Measurements from ENCODE around the gene TRPV4. TPM values are rescaled to one million over a fixed set of nuclear protein-coding genes. Genes with fewer than 3 reads are reported as not detected.

TRPV4 gene
- total RNA-seq, 2 experiments from 2014 or later, result not detected

DNA sequence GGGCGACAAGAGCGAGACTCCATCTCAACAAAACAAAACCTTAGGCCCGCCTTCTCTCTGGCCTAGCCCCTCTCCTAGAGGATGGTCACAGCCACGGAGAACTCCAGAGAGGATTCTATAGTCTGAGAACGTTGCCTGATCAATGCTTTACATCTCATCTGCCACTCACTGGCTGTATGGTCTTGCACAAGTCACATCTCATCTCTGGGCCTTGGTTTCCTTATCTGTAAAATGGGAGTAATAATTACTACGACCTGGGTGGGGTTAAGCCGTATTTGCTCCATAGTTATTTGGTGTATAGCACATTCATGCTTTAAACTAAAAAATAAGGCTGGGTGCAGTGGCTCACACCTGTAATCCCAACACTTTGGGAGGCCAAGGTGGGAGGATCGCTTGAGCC, 8.5 kb downstream of the TRPV4 start:
- H3K36me3 ChIP-seq (ENCODE audit: insufficient read depth, low read length), result no peaks in the 10 kb centered on the region
- no peak overlapping the region for H3K4me3 Mint-ChIP-seq
- H3K4me1 Mint-ChIP-seq (ENCODE audit: low read depth), result no peaks in the 10 kb centered on the region
- TF ChIP-seq, protein P1, sequence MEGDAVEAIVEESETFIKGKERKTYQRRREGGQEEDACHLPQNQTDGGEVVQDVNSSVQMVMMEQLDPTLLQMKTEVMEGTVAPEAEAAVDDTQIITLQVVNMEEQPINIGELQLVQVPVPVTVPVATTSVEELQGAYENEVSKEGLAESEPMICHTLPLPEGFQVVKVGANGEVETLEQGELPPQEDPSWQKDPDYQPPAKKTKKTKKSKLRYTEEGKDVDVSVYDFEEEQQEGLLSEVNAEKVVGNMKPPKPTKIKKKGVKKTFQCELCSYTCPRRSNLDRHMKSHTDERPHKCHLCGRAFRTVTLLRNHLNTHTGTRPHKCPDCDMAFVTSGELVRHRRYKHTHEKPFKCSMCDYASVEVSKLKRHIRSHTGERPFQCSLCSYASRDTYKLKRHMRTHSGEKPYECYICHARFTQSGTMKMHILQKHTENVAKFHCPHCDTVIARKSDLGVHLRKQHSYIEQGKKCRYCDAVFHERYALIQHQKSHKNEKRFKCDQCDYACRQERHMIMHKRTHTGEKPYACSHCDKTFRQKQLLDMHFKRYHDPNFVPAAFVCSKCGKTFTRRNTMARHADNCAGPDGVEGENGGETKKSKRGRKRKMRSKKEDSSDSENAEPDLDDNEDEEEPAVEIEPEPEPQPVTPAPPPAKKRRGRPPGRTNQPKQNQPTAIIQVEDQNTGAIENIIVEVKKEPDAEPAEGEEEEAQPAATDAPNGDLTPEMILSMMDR (IDR thresholded peaks at IDR 0.05), result no peak
- intact Hi-C loops (cut with DNase I, micrococcal nuclease), result no loop called here
- POLR2A ChIA-PET, result no interaction called here
- H3K27ac Mint-ChIP-seq, result no peak overlapping the region
- DNase-seq, result no peak
- no peaks in the 10 kb centered on the region for H3K4me1 ChIP-seq (ENCODE audit: insufficient read depth, low read length)
- CTCF ChIA-PET, result no interaction called here
- H3K27me3 Mint-ChIP-seq, result peaks cover 8% of the 10 kb centered on the region
- H3K9me3 Mint-ChIP-seq, result no peaks in the 10 kb centered on the region
- no peak overlapping the region for H3K27ac ChIP-seq (ENCODE audit: low read depth in 1 of 2, low read length in 2 of 2)
- H3K27me3 ChIP-seq (ENCODE audit: control insufficient read depth in 1 of 2, insufficient read depth in 2 of 2, low read length in 2 of 2), result peaks cover 0 to 3% of the 10 kb centered on the region in 2 experiments
- no peaks in the 10 kb centered on the region for H3K36me3 Mint-ChIP-seq (ENCODE audit: low read depth)
- no peak overlapping the region for H3K4me3 ChIP-seq (ENCODE audit: low read length)
- no peaks in the 10 kb centered on the region for H3K9me3 ChIP-seq (ENCODE audit: control insufficient read depth in 1 of 2, insufficient read depth in 1 of 2, low read length in 2 of 2)
- ATAC-seq (ENCODE audit: poor library complexity), result no peak

DNA sequence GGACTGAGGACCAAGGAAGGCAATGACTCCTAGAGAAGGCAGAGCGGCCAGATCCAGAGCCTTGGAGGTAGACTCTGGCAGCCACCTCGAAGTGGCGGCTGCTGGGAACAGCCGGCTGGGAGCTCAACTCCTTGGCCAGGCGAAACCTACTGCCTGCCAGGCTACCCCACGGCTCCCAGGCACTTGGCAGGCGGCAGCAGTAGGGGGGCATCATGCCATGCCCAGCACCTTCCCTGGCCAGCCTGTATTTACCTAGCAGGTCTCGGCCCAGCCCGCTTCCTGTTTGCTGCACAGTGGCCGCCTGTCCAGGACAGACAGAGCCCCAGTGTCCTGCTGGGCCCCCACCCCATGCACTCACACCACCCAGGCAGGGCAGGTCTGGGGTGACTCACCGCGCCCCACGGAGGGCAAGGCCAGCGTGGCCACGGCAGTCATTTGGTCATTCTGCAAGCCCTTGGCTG, 10.2 kb downstream of the TRPV4 start:
- Histone ChIP-seq H3K4me1 (ENCODE audit: insufficient read depth, low read length) (no peaks in the 10 kb centered on the region), H3K4me3 (ENCODE audit: low read length) (no peak overlapping the region), H3K9me3 (ENCODE audit: control insufficient read depth in 1 of 2, insufficient read depth in 1 of 2, low read length in 2 of 2) (no peaks in the 10 kb centered on the region), H3K36me3 (ENCODE audit: insufficient read depth, low read length) (no peaks in the 10 kb centered on the region), H3K27ac (ENCODE audit: low read depth in 1 of 2, low read length in 2 of 2) (no peak overlapping the region), H3K27me3 (ENCODE audit: control insufficient read depth in 1 of 2, insufficient read depth in 2 of 2, low read length in 2 of 2) (peaks cover 0 to under 1% of the 10 kb centered on the region in 2 experiments)
- ChIA-PET POLR2A (no interaction called here), CTCF (no interaction called here)
- no peaks in the 10 kb centered on the region for H3K4me1 Mint-ChIP-seq (ENCODE audit: low read depth)
- no peak overlapping the region for H3K27ac Mint-ChIP-seq
- intact Hi-C loops (cut with DNase I, micrococcal nuclease), result no loop called here
- H3K36me3 Mint-ChIP-seq (ENCODE audit: low read depth), result no peaks in the 10 kb centered on the region
- H3K4me3 Mint-ChIP-seq, result no peak overlapping the region
- H3K9me3 Mint-ChIP-seq, result no peaks in the 10 kb centered on the region
- ATAC-seq (ENCODE audit: poor library complexity), result no peak
- DNase-seq, result no peak
- TF ChIP-seq, protein P1 (IDR thresholded peaks at IDR 0.05), result no peak
- peaks cover 8% of the 10 kb centered on the region for H3K27me3 Mint-ChIP-seq

DNA sequence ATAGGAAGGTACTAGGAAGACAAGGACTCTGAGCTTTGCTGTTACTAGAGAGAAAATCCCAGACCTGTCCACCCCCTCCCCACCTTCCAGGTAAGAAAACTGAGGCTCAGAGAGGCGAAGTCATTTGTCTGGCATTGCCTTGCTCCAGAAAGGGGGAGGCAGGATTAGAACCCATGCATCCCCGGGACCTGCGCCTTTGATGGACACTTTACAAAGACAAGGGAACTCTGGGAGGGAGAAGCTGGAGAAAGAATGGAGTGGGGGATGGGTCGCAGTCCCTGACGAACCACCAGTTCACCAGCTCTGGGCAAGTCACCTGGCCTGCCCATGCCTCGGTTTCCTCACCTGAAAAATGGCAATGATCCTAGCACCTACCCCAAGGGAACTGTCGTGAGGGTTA, 10.8 kb downstream of the TRPV4 start:
- ATAC-seq (ENCODE audit: poor library complexity), result no peak
- CTCF ChIA-PET, result no interaction called here
- intact Hi-C loops (cut with DNase I, micrococcal nuclease), result no loop called here

More for the DNA sequence above, 10.8 kb downstream of the TRPV4 start:
- TF ChIP-seq, protein P1 (IDR thresholded peaks at IDR 0.05), result no peak
- POLR2A ChIA-PET, result no interaction called here
- H3K4me3 ChIP-seq (ENCODE audit: low read length), result no peak overlapping the region
- Mint-ChIP-seq H3K4me3 (no peak overlapping the region), H3K27ac (no peak overlapping the region), H3K27me3 (peaks cover 8% of the 10 kb centered on the region), H3K36me3 (ENCODE audit: low read depth) (no peaks in the 10 kb centered on the region), H3K9me3 (no peaks in the 10 kb centered on the region), H3K4me1 (ENCODE audit: low read depth) (no peaks in the 10 kb centered on the region)
- DNase-seq, result no peak
- H3K4me1 ChIP-seq (ENCODE audit: insufficient read depth, low read length), result no peaks in the 10 kb centered on the region
- no peaks in the 10 kb centered on the region for H3K36me3 ChIP-seq (ENCODE audit: insufficient read depth, low read length)
- no peak overlapping the region for H3K27ac ChIP-seq (ENCODE audit: low read depth in 1 of 2, low read length in 2 of 2)
- no peaks in the 10 kb centered on the region for H3K9me3 ChIP-seq (ENCODE audit: control insufficient read depth in 1 of 2, insufficient read depth in 1 of 2, low read length in 2 of 2)
- H3K27me3 ChIP-seq (ENCODE audit: control insufficient read depth in 1 of 2, insufficient read depth in 2 of 2, low read length in 2 of 2), result no peaks in the 10 kb centered on the region

All from CD4-positive, alpha-beta T cell (primary cell).